ENCODE measurements around the gene PUM2.

- no peak for TF ChIP-seq CTCF (IDR thresholded peaks at IDR 0.05)
- TF ChIP-seq POLR2A (IDR thresholded peaks at IDR 0.05) = no peak
- TF ChIP-seq EP300 (IDR thresholded peaks at IDR 0.05) = no peak
Measured at GRCh38 chr2:20359096-20359495, 8.5 kb upstream of the PUM2 start.

Measured in sigmoid colon (tissue), 4 donors.